Neural crest cell (in vitro differentiated cells): ENCODE results near the gene PDLIM4. TPM values are rescaled to one million over a fixed set of nuclear protein-coding genes. Genes with fewer than 3 reads are reported as not detected.

Source experiments
- DNase-seq: peaks from one replicate; pipeline ENCODE4 v3.0.0; 2021; ENCODE audit warnings: low read depth, mixed read lengths, low spot score
- H3K27ac Mint-ChIP-seq: one replicate; pipeline ENCODE4 v1.8.0; 2021; ENCODE audit warnings: mild to moderate bottlenecking, mixed read lengths; ENCODE audit not compliant: unreplicated experiment
- H3K27me3 Mint-ChIP-seq: 2 replicates; pipeline ENCODE4 v1.8.0; 2021; ENCODE audit warnings: low read depth, mild to moderate bottlenecking, mixed read lengths
- H3K36me3 Mint-ChIP-seq: 2 replicates; pipeline ENCODE4 v1.8.0; 2021; ENCODE audit warnings: low read depth, mild to moderate bottlenecking, mixed read lengths
- H3K4me1 Mint-ChIP-seq: 2 replicates; pipeline ENCODE4 v1.8.0; 2021; ENCODE audit warnings: mixed read lengths
- H3K4me3 Mint-ChIP-seq: one replicate; pipeline ENCODE4 v1.8.0; 2021; ENCODE audit warnings: mild to moderate bottlenecking, mixed read lengths
- H3K9me3 Mint-ChIP-seq: 2 replicates; pipeline ENCODE4 v1.8.0; 2021; ENCODE audit warnings: mixed read lengths
- total RNA-seq: library from RNA; stranded (reverse); gene quantifications from 2 replicates; pipeline ENCODE4 v1.2.1, GENCODE V29; 2021
- TF ChIP-seq, protein P1 (sequence below): fragments of 200-600 bp; sonication (generic); conservative IDR thresholded peaks from 2 replicates; pipeline ENCODE4 v1.5.0; 2021; ENCODE audit warnings: antibody characterized with exemption, mild to moderate bottlenecking

The PDLIM4 gene
- total RNA-seq, 1 donor from 2014 or later: 38.0 TPM

DNA sequence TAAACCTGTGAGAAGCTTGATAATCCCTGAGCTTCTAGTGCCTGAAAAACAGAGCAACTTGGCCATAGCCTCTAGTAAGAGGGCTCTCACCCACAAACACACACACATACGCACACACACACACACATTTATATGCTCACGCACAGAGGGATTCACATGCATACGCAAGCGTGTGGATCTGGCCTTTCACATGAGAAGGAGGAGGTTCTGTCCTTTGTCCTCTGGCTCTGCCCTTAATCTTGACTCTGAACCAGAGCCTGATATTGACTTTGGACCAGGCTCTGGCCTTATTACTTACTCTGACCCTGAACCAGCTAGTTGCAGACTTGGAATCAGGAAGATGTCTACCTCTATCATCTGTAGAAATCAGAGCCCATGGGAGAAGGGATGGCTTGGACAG is 19.8 kb upstream of the PDLIM4 start:
- H3K36me3 Mint-ChIP-seq: peaks cover 3% of the 10 kb centered on the region
- TF ChIP-seq, protein P1, sequence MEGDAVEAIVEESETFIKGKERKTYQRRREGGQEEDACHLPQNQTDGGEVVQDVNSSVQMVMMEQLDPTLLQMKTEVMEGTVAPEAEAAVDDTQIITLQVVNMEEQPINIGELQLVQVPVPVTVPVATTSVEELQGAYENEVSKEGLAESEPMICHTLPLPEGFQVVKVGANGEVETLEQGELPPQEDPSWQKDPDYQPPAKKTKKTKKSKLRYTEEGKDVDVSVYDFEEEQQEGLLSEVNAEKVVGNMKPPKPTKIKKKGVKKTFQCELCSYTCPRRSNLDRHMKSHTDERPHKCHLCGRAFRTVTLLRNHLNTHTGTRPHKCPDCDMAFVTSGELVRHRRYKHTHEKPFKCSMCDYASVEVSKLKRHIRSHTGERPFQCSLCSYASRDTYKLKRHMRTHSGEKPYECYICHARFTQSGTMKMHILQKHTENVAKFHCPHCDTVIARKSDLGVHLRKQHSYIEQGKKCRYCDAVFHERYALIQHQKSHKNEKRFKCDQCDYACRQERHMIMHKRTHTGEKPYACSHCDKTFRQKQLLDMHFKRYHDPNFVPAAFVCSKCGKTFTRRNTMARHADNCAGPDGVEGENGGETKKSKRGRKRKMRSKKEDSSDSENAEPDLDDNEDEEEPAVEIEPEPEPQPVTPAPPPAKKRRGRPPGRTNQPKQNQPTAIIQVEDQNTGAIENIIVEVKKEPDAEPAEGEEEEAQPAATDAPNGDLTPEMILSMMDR: no peak
- no peak overlapping the region for H3K27ac Mint-ChIP-seq
- H3K4me3 Mint-ChIP-seq: no peak overlapping the region
- H3K4me1 Mint-ChIP-seq: no peaks in the 10 kb centered on the region
- H3K27me3 Mint-ChIP-seq: no peaks in the 10 kb centered on the region
- peaks cover 10% of the 10 kb centered on the region for H3K9me3 Mint-ChIP-seq
- DNase-seq: no peak

DNA sequence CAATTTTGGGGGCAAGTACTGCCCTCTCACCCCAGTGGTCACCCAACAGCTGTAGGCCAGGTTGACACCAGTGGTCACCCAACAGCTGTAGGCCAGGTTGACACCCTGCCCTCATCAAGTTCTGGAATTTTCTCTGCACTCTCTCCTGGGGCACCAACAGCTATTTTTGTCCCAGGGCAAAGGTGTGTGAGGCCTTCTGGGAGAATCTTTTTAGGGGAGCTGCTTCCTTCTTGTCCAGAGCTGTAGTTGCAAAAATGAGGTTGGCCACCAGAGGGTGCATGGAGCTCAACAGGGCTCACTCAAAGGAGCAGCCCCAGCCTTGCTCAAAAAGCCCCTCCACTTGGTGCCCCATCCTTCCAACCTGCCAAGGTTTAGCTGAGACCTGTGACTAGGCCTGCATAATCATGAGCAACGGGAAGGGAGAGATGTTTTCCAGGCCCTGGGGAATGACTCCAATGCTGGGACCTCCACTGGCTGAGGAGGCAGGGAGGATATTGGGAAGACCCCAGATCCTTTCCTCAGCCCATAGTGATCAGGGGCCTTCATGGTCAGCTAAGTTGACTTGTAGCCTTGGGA is 19.2 kb upstream of the PDLIM4 start:
- H3K9me3 Mint-ChIP-seq: peaks cover 13% of the 10 kb centered on the region
- H3K4me1 Mint-ChIP-seq: no peaks in the 10 kb centered on the region
- peak; percentile 88 for DNase-seq
- peaks cover 3% of the 10 kb centered on the region for H3K36me3 Mint-ChIP-seq
- no peak overlapping the region for H3K4me3 Mint-ChIP-seq
- TF ChIP-seq, protein P1: peak; percentile 81
- H3K27ac Mint-ChIP-seq: no peak overlapping the region
- H3K27me3 Mint-ChIP-seq: no peaks in the 10 kb centered on the region

DNA sequence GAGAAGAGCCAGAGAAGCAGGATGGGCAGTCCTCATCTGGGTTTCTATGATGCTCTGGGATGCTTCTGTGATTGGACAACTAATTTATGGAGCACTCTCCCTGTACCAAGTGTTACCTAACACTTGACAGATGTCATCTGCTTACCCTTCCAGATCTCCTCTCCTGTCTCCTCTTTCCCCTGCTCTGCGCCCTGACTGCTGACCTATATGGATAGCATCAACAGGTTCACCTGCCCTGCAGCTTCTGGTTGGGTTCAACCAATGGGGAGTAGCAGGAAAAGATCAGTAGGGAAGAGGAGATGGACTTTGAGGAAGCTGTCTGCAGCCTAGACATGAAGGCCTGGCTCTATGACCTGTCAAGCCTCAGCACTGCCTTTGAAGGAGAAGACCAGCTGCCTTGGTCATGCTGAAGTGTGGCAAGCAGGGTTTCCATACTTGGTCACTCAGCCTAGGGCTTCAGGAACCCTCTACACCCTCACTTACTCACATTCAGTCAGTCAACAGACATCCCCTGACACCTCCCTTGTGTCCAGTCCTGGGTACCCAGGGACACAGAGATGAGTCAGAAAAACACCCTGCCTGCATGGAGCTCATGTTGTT is 18.5 kb upstream of the PDLIM4 start:
- H3K9me3 Mint-ChIP-seq: peaks cover 16% of the 10 kb centered on the region
- no peaks in the 10 kb centered on the region for H3K27me3 Mint-ChIP-seq
- TF ChIP-seq, protein P1: no peak
- no peaks in the 10 kb centered on the region for H3K4me1 Mint-ChIP-seq
- H3K27ac Mint-ChIP-seq: no peak overlapping the region
- no peak for DNase-seq
- no peak overlapping the region for H3K4me3 Mint-ChIP-seq
- peaks cover 5% of the 10 kb centered on the region for H3K36me3 Mint-ChIP-seq

DNA sequence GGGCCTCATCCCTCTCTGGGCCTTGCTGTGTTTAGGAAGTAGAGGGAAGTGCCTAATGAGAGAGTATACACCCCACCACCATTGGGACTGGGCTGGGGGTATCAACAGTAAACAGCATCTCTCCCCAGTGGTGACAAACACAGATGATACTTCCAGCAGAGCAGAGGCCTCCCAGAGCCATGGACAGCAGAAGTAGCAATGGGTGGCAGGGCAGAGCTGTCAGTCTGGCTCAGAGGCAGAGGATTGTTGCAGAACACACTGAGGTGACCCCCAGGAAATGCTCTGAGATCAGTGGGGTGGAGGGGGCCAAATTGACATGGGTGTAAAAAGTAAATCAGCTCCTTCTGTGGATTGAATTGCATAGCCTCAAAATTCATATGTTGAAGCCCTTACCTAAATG is 17.7 kb upstream of the PDLIM4 start:
- Mint-ChIP-seq H3K36me3 (peaks cover 9% of the 10 kb centered on the region), H3K27me3 (no peaks in the 10 kb centered on the region), H3K4me3 (no peak overlapping the region), H3K4me1 (no peaks in the 10 kb centered on the region), H3K9me3 (peaks cover 19% of the 10 kb centered on the region), H3K27ac (peak overlapping the region; percentile 65)
- TF ChIP-seq, protein P1: no peak
- DNase-seq: no peak

DNA sequence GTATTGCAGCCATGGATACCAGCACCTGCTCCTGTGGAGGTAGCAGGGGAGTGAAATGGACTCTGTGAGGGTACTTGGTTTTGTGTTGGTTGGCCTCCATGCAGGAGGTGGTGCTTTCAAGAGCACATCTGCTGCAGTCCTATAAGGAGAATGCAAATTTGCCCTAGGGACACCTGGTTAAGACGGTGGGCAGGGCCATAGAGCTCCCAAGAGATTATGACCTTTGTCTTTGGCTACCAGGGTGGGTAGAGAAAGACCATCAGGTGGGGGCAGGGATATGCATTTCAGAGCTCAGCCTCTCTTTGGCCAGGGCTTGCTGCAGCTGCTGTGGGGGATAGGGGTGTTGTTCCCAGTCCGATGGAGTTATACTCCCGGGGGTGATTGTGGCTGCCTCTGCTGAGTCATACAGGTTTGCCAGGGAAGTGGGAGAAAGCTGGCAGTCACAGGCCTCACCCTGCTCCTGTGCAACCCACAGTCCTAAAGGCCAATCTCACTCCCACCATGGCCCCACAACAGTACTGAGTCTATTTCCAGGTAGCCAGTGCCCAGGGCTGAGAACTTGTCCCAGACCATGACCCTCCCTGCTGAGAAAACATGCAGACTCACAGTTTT is 14.0 kb upstream of the PDLIM4 start:
- DNase-seq: no peak
- no peak overlapping the region for H3K27ac Mint-ChIP-seq
- H3K9me3 Mint-ChIP-seq: peaks cover 19% of the 10 kb centered on the region
- H3K4me3 Mint-ChIP-seq: no peak overlapping the region
- H3K4me1 Mint-ChIP-seq: no peaks in the 10 kb centered on the region
- TF ChIP-seq, protein P1: no peak
- peaks cover 9% of the 10 kb centered on the region for H3K36me3 Mint-ChIP-seq
- no peaks in the 10 kb centered on the region for H3K27me3 Mint-ChIP-seq
